ENCODE data around the gene SRGAP1. TPM values are rescaled to one million over a fixed set of nuclear protein-coding genes. Genes with fewer than 3 reads are reported as not detected.
"Not testable (repeated sequence)": the region's sequence is repeated elsewhere in the genome, so short reads cannot be mapped to it uniquely, and the experiment has no call there.

Gene SRGAP1
- total RNA-seq, 6 donors from 2014 or later, result 4.7 to 36.7 (median 14.0) TPM

- no peak for TF ChIP-seq EP300 (IDR thresholded peaks at IDR 0.05)
- TF ChIP-seq, protein P1, sequence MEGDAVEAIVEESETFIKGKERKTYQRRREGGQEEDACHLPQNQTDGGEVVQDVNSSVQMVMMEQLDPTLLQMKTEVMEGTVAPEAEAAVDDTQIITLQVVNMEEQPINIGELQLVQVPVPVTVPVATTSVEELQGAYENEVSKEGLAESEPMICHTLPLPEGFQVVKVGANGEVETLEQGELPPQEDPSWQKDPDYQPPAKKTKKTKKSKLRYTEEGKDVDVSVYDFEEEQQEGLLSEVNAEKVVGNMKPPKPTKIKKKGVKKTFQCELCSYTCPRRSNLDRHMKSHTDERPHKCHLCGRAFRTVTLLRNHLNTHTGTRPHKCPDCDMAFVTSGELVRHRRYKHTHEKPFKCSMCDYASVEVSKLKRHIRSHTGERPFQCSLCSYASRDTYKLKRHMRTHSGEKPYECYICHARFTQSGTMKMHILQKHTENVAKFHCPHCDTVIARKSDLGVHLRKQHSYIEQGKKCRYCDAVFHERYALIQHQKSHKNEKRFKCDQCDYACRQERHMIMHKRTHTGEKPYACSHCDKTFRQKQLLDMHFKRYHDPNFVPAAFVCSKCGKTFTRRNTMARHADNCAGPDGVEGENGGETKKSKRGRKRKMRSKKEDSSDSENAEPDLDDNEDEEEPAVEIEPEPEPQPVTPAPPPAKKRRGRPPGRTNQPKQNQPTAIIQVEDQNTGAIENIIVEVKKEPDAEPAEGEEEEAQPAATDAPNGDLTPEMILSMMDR (IDR thresholded peaks at IDR 0.05), result no peak
- TF ChIP-seq POLR2AphosphoS5 (IDR thresholded peaks at IDR 0.05), result no peak
- no peak for TF ChIP-seq POLR2A (IDR thresholded peaks at IDR 0.05)
- H3K27me3 ChIP-seq, result no peaks in the 10 kb centered on the region
- no peaks in the 10 kb centered on the region for H3K9me3 ChIP-seq
- H3K27ac ChIP-seq, result no peak overlapping the region
- no peak for DNase-seq
- no peaks in the 10 kb centered on the region for H3K4me1 ChIP-seq
- no peak overlapping the region for H3K4me3 ChIP-seq
- peaks cover 0 to 12% (median 0%) of the 10 kb centered on the region in 4 donors for H3K36me3 ChIP-seq
- no peak for ATAC-seq (ENCODE audit: low FRiP score in 2 of 2)
These were observed 266.4 kb downstream of the SRGAP1 start for GRCh38 chr12:64110864-64111263.

DNA sequence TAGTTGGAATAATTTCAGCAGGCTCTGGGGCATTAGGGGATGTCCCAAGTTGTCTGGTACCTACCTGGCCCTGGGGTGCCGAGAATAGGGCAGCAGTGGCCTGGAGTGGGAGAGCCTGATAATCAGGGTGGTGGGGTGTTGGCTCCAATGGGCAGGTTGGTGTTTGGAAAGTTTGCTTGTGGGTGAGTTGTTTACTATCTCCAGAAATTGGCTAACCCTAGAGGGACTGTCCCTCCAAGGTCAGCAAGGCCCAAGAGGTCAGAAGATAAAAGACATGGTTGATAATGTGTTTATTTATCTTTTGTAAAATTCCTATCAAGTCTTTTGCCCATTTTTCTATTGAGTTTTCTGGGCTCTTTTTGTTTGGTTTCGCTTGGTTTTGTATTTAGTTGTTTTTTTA, 272.5 kb downstream of the SRGAP1 start:
- 90 to 96% methylated on average over 2 of the region's 2 CpGs for WGBS, 2 donors
- ATAC-seq (ENCODE audit: low FRiP score in 2 of 2) (no peak), DNase-seq (no peak)
- Histone ChIP-seq H3K27ac (no peak overlapping the region), H3K27me3 (no peaks in the 10 kb centered on the region), H3K36me3 (peaks cover 0 to under 1% (median 0%) of the 10 kb centered on the region in 4 donors), H3K4me1 (no peaks in the 10 kb centered on the region), H3K4me3 (no peak overlapping the region), H3K9me3 (no peaks in the 10 kb centered on the region)
- TF ChIP-seq EP300 (IDR thresholded peaks at IDR 0.05) (no peak), POLR2AphosphoS5 (IDR thresholded peaks at IDR 0.05) (no peak), POLR2A (IDR thresholded peaks at IDR 0.05) (no peak)
- TF ChIP-seq, protein P1 (IDR thresholded peaks at IDR 0.05), result no peak

GRCh38 chr12:64120568-64120967, 276.1 kb downstream of the SRGAP1 start:
- Histone ChIP-seq H3K4me3 (no peak overlapping the region), H3K27me3 (no peaks in the 10 kb centered on the region), H3K36me3 (no peaks in the 10 kb centered on the region), H3K9me3 (no peaks in the 10 kb centered on the region), H3K27ac (no peak overlapping the region), H3K4me1 (no peaks in the 10 kb centered on the region)
- ATAC-seq (ENCODE audit: low FRiP score in 2 of 2) (no peak), DNase-seq (no peak)
- no peak for TF ChIP-seq POLR2AphosphoS5 (IDR thresholded peaks at IDR 0.05)
- TF ChIP-seq, protein P1 (IDR thresholded peaks at IDR 0.05), result no peak
- TF ChIP-seq EP300 (IDR thresholded peaks at IDR 0.05), result no peak
- no peak for TF ChIP-seq POLR2A (IDR thresholded peaks at IDR 0.05)

GRCh38 chr12:64121086-64121485, 276.6 kb downstream of the SRGAP1 start:
- H3K27ac ChIP-seq, result not testable (repeated sequence)

DNA sequence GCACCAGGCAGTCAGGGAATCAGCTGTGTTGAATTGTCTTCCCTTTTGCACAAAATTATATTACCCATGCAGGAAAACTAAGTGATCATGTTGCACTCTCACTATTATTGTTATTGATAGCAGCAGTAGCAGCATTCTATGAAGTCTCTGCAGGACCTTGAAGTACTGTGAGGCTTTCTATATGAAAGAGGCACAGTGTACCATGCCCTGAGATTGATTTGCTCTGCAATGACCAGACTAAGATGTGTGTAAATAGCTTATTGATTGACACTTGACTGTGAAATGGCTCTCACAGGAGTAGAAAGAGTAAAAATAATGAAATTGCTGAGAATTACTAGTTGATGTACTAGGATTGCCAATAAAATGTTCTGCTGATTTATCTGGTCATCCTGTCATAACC, 277.7 kb downstream of the SRGAP1 start:
- H3K4me1 ChIP-seq, result no peaks in the 10 kb centered on the region
- no peak for ATAC-seq (ENCODE audit: low FRiP score in 2 of 2)
- no peak for TF ChIP-seq EP300 (IDR thresholded peaks at IDR 0.05)
- TF ChIP-seq POLR2AphosphoS5 (IDR thresholded peaks at IDR 0.05), result no peak
- TF ChIP-seq POLR2A (IDR thresholded peaks at IDR 0.05), result no peak
- TF ChIP-seq, protein P1 (IDR thresholded peaks at IDR 0.05), result no peak
- DNase-seq, result no peak
- H3K9me3 ChIP-seq, result no peaks in the 10 kb centered on the region
- no peak overlapping the region for H3K27ac ChIP-seq
- H3K4me3 ChIP-seq, result no peak overlapping the region
- no peaks in the 10 kb centered on the region for H3K27me3 ChIP-seq
- H3K36me3 ChIP-seq, result no peaks in the 10 kb centered on the region

More at GRCh38 chr12:64121086-64121485, 276.6 kb downstream of the SRGAP1 start:
- not testable (repeated sequence) for H3K9me3 ChIP-seq; ATAC-seq (ENCODE audit: low FRiP score in 2 of 2); H3K36me3 ChIP-seq; H3K4me1 ChIP-seq; DNase-seq; H3K27me3 ChIP-seq; H3K4me3 ChIP-seq
- WGBS, 2 donors, result 89 to 93% methylated on average over 3 of the region's 3 CpGs

Data from upper lobe of left lung (tissue), 6 donors.